ENCODE data around the gene PBX3.

PBX3 gene

GRCh38 chr9:125902214-125902613, 155.0 kb downstream of the PBX3 start:
- H3K4me1 ChIP-seq (ENCODE audit: control insufficient read depth, low read depth, low read length), result peaks cover 23% of the 10 kb centered on the region
- H3K27ac ChIP-seq (ENCODE audit: low read length), result no peak overlapping the region
- H3K9ac ChIP-seq (ENCODE audit: low read length), result no peak overlapping the region

DNA sequence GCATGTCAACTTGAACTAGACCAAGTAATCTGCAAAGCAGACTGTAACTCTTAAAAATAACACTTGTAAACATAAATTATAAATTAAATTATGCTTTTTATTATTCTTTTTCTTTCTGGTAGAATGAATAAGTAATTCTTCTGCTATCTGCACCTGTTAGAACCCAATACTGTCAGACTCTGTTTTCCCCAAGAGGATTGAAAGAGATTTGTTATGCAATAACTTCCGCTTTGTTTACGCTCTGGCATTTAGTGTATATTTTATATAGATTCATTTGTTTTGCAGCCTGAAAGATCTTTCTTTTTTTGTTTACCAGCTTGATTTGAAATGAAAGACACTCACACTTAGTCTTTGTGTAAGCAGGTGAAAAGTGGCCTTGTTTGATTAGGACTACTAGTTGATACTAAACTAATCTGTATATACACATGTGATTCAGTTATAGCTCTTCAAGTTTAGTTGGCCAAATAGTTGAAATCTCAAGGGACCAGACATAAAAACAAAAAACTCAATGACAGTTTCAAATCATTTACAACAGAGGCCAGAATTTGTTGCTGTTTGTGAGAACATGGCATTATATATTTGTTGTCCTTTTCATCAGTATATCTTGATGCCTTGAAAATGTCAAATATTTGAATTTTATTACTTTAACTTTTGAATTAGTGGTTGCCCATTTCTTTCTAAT, 155.8 kb downstream of the PBX3 start:
- no peaks in the 10 kb centered on the region for H3K27me3 ChIP-seq (ENCODE audit: control insufficient read depth, insufficient read depth, low read length)
- no peaks in the 10 kb centered on the region for H3K9me3 ChIP-seq (ENCODE audit: control insufficient read depth, low read depth, low read length)
- no peaks in the 10 kb centered on the region for H3K36me3 ChIP-seq (ENCODE audit: control insufficient read depth, low read depth, low read length)
- no peak overlapping the region for H3K27ac ChIP-seq (ENCODE audit: low read length)
- H3K4me1 ChIP-seq (ENCODE audit: control insufficient read depth, low read depth, low read length), result peaks cover 29% of the 10 kb centered on the region
- no peak overlapping the region for H3K9ac ChIP-seq (ENCODE audit: low read length)
- H3K4me3 ChIP-seq (ENCODE audit: low read length), result no peak overlapping the region

More at GRCh38 chr9:125902214-125902613, 155.0 kb downstream of the PBX3 start:
- no peaks in the 10 kb centered on the region for H3K9me3 ChIP-seq (ENCODE audit: control insufficient read depth, low read depth, low read length)
- H3K4me3 ChIP-seq (ENCODE audit: low read length), result no peak overlapping the region
- H3K27me3 ChIP-seq (ENCODE audit: control insufficient read depth, insufficient read depth, low read length), result no peaks in the 10 kb centered on the region
- H3K36me3 ChIP-seq (ENCODE audit: control insufficient read depth, low read depth, low read length), result no peaks in the 10 kb centered on the region

GRCh38 chr9:125904155-125904851, 157.1 kb downstream of the PBX3 start:
- Histone ChIP-seq H3K9ac (ENCODE audit: low read length) (no peak overlapping the region), H3K36me3 (ENCODE audit: control insufficient read depth, low read depth, low read length) (no peaks in the 10 kb centered on the region), H3K4me1 (ENCODE audit: control insufficient read depth, low read depth, low read length) (peaks cover 40% of the 10 kb centered on the region), H3K9me3 (ENCODE audit: control insufficient read depth, low read depth, low read length) (no peaks in the 10 kb centered on the region), H3K27me3 (ENCODE audit: control insufficient read depth, insufficient read depth, low read length) (no peaks in the 10 kb centered on the region), H3K4me3 (ENCODE audit: low read length) (no peak overlapping the region), H3K27ac (ENCODE audit: low read length) (no peak overlapping the region)

GRCh38 chr9:125906144-125906543, 159.0 kb downstream of the PBX3 start:
- Histone ChIP-seq H3K36me3 (ENCODE audit: control insufficient read depth, low read depth, low read length) (no peaks in the 10 kb centered on the region), H3K4me3 (ENCODE audit: low read length) (no peak overlapping the region), H3K4me1 (ENCODE audit: control insufficient read depth, low read depth, low read length) (peaks cover 31% of the 10 kb centered on the region), H3K27me3 (ENCODE audit: control insufficient read depth, insufficient read depth, low read length) (no peaks in the 10 kb centered on the region), H3K9ac (ENCODE audit: low read length) (no peak overlapping the region), H3K27ac (ENCODE audit: low read length) (no peak overlapping the region), H3K9me3 (ENCODE audit: control insufficient read depth, low read depth, low read length) (no peaks in the 10 kb centered on the region)

- Histone ChIP-seq H3K27me3 (ENCODE audit: control insufficient read depth, insufficient read depth, low read length) (no peaks in the 10 kb centered on the region), H3K9me3 (ENCODE audit: control insufficient read depth, low read depth, low read length) (no peaks in the 10 kb centered on the region), H3K27ac (ENCODE audit: low read length) (no peak overlapping the region), H3K4me1 (ENCODE audit: control insufficient read depth, low read depth, low read length) (peaks cover 32% of the 10 kb centered on the region), H3K9ac (ENCODE audit: low read length) (no peak overlapping the region), H3K4me3 (ENCODE audit: low read length) (no peak overlapping the region), H3K36me3 (ENCODE audit: control insufficient read depth, low read depth, low read length) (no peaks in the 10 kb centered on the region)
Observed at GRCh38 chr9:125906893-125907292, 159.7 kb downstream of the PBX3 start.

- Histone ChIP-seq H3K36me3 (ENCODE audit: control insufficient read depth, low read depth, low read length) (no peaks in the 10 kb centered on the region), H3K4me1 (ENCODE audit: control insufficient read depth, low read depth, low read length) (peaks cover 35% of the 10 kb centered on the region)
Observed at GRCh38 chr9:125908136-125908535, 161.0 kb downstream of the PBX3 start.

GRCh38 chr9:125908966-125909365, 161.8 kb downstream of the PBX3 start:
- Histone ChIP-seq H3K9ac (ENCODE audit: low read length) (no peak overlapping the region), H3K4me1 (ENCODE audit: control insufficient read depth, low read depth, low read length) (peaks cover 35% of the 10 kb centered on the region), H3K4me3 (ENCODE audit: low read length) (no peak overlapping the region), H3K9me3 (ENCODE audit: control insufficient read depth, low read depth, low read length) (no peaks in the 10 kb centered on the region), H3K27me3 (ENCODE audit: control insufficient read depth, insufficient read depth, low read length) (no peaks in the 10 kb centered on the region), H3K36me3 (ENCODE audit: control insufficient read depth, low read depth, low read length) (no peaks in the 10 kb centered on the region), H3K27ac (ENCODE audit: low read length) (no peak overlapping the region)

More at GRCh38 chr9:125908136-125908535, 161.0 kb downstream of the PBX3 start:
- Histone ChIP-seq H3K9me3 (ENCODE audit: control insufficient read depth, low read depth, low read length) (no peaks in the 10 kb centered on the region), H3K4me3 (ENCODE audit: low read length) (no peak overlapping the region), H3K27ac (ENCODE audit: low read length) (no peak overlapping the region), H3K27me3 (ENCODE audit: control insufficient read depth, insufficient read depth, low read length) (no peaks in the 10 kb centered on the region), H3K9ac (ENCODE audit: low read length) (no peak overlapping the region)

DNA sequence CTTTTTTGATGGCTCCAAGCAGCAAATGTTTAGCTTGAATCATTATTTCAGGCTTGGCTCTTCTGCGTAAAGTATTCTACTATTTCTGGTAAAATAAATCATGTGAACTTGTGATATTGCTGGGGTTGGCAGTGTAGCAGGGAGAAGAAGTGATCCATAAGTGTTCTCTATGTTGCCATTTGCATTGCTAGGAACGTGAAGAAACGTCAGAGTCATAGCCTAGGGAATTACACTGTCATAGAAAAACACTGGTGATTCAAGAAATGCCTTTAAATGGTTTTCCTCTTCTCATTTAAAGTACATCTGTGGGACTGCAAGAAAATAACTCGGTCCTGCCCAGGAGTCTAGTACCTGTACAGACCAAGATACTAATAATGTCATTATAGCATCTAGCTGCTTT, 162.3 kb downstream of the PBX3 start:
- peaks cover 30% of the 10 kb centered on the region for H3K4me1 ChIP-seq (ENCODE audit: control insufficient read depth, low read depth, low read length)

GRCh38 chr9:125910286-125910685, 163.1 kb downstream of the PBX3 start:
- Histone ChIP-seq H3K27me3 (ENCODE audit: control insufficient read depth, insufficient read depth, low read length) (no peaks in the 10 kb centered on the region), H3K4me3 (ENCODE audit: low read length) (no peak overlapping the region), H3K9me3 (ENCODE audit: control insufficient read depth, low read depth, low read length) (no peaks in the 10 kb centered on the region), H3K27ac (ENCODE audit: low read length) (no peak overlapping the region), H3K9ac (ENCODE audit: low read length) (no peak overlapping the region), H3K4me1 (ENCODE audit: control insufficient read depth, low read depth, low read length) (peaks cover 29% of the 10 kb centered on the region), H3K36me3 (ENCODE audit: control insufficient read depth, low read depth, low read length) (no peaks in the 10 kb centered on the region)

More for the DNA sequence above, 162.3 kb downstream of the PBX3 start:
- no peak overlapping the region for H3K27ac ChIP-seq (ENCODE audit: low read length)
- no peaks in the 10 kb centered on the region for H3K27me3 ChIP-seq (ENCODE audit: control insufficient read depth, insufficient read depth, low read length)
- H3K4me3 ChIP-seq (ENCODE audit: low read length), result no peak overlapping the region
- no peak overlapping the region for H3K9ac ChIP-seq (ENCODE audit: low read length)
- H3K9me3 ChIP-seq (ENCODE audit: control insufficient read depth, low read depth, low read length), result no peaks in the 10 kb centered on the region
- no peaks in the 10 kb centered on the region for H3K36me3 ChIP-seq (ENCODE audit: control insufficient read depth, low read depth, low read length)

- peaks cover 2% of the 10 kb centered on the region for H3K36me3 ChIP-seq (ENCODE audit: control insufficient read depth, low read depth, low read length)
- H3K4me1 ChIP-seq (ENCODE audit: control insufficient read depth, low read depth, low read length), result peaks cover 29% of the 10 kb centered on the region
- H3K27ac ChIP-seq (ENCODE audit: low read length), result no peak overlapping the region
- no peaks in the 10 kb centered on the region for H3K9me3 ChIP-seq (ENCODE audit: control insufficient read depth, low read depth, low read length)
- no peak overlapping the region for H3K9ac ChIP-seq (ENCODE audit: low read length)
- no peak overlapping the region for H3K4me3 ChIP-seq (ENCODE audit: low read length)
- H3K27me3 ChIP-seq (ENCODE audit: control insufficient read depth, insufficient read depth, low read length), result no peaks in the 10 kb centered on the region
Observed at GRCh38 chr9:125911861-125912644, 164.9 kb downstream of the PBX3 start.

DNA sequence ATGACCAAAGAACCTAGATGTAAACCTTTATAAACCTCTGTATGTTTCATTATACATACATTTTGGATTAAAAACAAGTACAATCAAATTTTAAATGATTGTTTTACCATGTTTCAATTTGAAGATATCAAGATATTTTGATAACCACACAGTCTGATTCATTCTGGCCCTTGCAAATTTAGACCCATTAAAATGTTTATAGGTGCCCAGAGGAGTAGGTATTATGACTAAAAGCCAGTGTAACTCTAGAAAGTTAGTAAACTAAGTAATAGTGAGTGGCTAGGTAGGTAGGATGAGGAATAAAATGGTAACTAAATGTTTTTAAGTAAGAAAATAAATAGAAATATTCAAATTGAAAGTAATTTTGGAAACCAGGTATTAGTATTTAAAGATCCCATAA, 165.5 kb downstream of the PBX3 start:
- Histone ChIP-seq H3K36me3 (ENCODE audit: control insufficient read depth, low read depth, low read length) (peaks cover 7% of the 10 kb centered on the region), H3K9me3 (ENCODE audit: control insufficient read depth, low read depth, low read length) (no peaks in the 10 kb centered on the region), H3K4me1 (ENCODE audit: control insufficient read depth, low read depth, low read length) (peaks cover 26% of the 10 kb centered on the region), H3K27ac (ENCODE audit: low read length) (no peak overlapping the region), H3K4me3 (ENCODE audit: low read length) (no peak overlapping the region), H3K9ac (ENCODE audit: low read length) (no peak overlapping the region), H3K27me3 (ENCODE audit: control insufficient read depth, insufficient read depth, low read length) (no peaks in the 10 kb centered on the region)
